Measurements from ENCODE around the gene MICAL2. TPM values are rescaled to one million over a fixed set of nuclear protein-coding genes. Genes with fewer than 3 reads are reported as not detected.
A peak's percentile ranks its signal among the peaks of the same experiment; 100 is the strongest.

The MICAL2 gene
- total and polyA plus RNA-seq, 3 donors from 2014 or later, result 224 to 461 (median 401) TPM

DNA sequence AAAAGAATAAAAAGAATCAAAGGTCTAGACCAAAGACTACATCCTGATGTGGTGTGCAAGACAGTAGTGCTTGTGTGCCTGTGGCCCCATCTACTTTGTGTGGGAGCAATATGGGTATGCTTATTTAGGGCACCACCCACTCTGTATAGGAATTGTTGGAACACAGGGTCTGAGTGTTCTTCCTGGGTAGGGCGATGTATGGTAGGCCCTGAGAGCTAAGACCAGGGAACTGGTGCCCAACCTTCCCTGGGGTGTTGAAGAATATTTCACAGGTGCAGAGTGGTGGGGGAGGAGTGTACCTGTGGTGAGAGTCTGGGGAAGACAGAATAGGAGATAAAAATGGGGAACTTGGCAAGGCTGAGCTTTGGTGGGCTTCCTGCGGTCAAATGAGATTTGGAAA is 41.9 kb downstream of the MICAL2 start:
- no peaks in the 10 kb centered on the region for H3K27me3 ChIP-seq
- H3K4me3 ChIP-seq, result no peak overlapping the region
- TF ChIP-seq, protein P1, sequence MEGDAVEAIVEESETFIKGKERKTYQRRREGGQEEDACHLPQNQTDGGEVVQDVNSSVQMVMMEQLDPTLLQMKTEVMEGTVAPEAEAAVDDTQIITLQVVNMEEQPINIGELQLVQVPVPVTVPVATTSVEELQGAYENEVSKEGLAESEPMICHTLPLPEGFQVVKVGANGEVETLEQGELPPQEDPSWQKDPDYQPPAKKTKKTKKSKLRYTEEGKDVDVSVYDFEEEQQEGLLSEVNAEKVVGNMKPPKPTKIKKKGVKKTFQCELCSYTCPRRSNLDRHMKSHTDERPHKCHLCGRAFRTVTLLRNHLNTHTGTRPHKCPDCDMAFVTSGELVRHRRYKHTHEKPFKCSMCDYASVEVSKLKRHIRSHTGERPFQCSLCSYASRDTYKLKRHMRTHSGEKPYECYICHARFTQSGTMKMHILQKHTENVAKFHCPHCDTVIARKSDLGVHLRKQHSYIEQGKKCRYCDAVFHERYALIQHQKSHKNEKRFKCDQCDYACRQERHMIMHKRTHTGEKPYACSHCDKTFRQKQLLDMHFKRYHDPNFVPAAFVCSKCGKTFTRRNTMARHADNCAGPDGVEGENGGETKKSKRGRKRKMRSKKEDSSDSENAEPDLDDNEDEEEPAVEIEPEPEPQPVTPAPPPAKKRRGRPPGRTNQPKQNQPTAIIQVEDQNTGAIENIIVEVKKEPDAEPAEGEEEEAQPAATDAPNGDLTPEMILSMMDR (IDR thresholded peaks at IDR 0.05), result no peak
- no peak for TF ChIP-seq POLR2A (IDR thresholded peaks at IDR 0.05)
- no peaks in the 10 kb centered on the region for H3K36me3 ChIP-seq (ENCODE audit: low read depth, missing control alignments)
- H3K27ac ChIP-seq, result no peak overlapping the region
- no peak for DNase-seq
- H3K4me1 ChIP-seq, result peaks cover 44% of the 10 kb centered on the region
- no peaks in the 10 kb centered on the region for H3K9me3 ChIP-seq
- intact Hi-C loops (cut with DNase I; ENCODE audit: low total_unique reads), result no loop called here
- WGBS, 2 donors, result 88 to 98% methylated on average over 2 of the region's 2 CpGs

DNA sequence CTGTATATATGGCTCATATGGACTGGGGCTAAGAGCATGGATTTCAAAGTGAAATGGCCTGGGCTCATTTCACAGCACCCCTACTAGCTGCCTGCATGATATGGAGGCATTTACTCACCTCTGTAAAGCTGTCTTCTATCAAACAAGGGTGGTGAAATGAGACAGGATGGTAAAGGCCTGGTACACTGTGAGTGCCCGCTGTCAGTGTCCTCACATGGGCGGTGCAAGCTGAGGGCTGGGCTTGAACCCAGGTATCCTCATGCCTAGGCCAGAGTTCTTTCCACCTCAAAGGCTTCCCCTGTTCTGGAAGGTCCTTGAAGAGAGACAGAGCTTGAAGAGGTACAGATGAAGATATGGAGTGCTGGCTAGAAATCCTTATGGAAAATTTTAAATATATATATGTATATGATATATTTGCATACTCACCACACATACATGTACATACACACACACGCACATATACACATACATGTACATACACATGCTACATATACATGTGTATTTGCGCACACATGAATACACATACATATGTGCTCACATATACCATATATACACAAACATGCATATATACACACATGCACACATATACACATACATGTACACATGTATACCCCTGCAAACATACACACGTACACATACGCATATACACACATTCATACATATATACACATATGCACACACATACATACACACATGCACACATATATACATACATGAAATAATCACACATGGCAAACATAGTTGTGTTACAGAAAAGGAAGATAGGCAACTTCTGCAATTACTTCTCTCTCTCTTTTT is 44.7 kb downstream of the MICAL2 start:
- WGBS, 2 donors, result 95 to 97% methylated on average over 6 of the region's 6 CpGs
- no peaks in the 10 kb centered on the region for H3K27me3 ChIP-seq
- H3K9me3 ChIP-seq, result no peaks in the 10 kb centered on the region
- H3K4me3 ChIP-seq, result no peak overlapping the region
- no peak for DNase-seq
- H3K4me1 ChIP-seq, result peaks cover 57% of the 10 kb centered on the region
- TF ChIP-seq, protein P1 (IDR thresholded peaks at IDR 0.05), result no peak
- TF ChIP-seq POLR2A (IDR thresholded peaks at IDR 0.05), result no peak
- peak overlapping the region; percentile 80 to 89 for H3K27ac ChIP-seq
- H3K36me3 ChIP-seq (ENCODE audit: low read depth, missing control alignments), result no peaks in the 10 kb centered on the region
- intact Hi-C loops (cut with DNase I; ENCODE audit: low total_unique reads), result no loop called here

DNA sequence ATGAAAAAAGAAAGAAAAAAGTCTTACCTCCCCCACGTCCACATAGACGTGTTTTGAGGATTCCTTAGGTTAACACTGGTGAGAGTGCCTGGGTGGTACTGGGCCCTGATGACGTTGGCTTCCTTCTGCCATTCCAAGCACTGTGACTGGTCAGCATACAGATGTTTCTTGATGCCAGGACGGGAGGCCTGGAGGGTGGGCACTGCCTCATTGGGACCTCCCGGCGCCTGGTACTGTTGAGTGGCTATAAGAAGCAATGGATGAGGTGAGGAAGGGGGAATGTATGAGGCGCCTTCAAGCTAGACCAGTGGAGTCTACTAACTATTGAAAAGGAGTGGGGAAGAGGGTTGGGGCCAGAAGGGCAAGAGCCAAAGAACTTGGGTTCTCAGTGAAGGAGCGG is 45.3 kb downstream of the MICAL2 start:
- Histone ChIP-seq H3K9me3 (no peaks in the 10 kb centered on the region), H3K27me3 (no peaks in the 10 kb centered on the region), H3K4me1 (peaks cover 57% of the 10 kb centered on the region), H3K36me3 (ENCODE audit: low read depth, missing control alignments) (no peaks in the 10 kb centered on the region), H3K4me3 (no peak overlapping the region), H3K27ac (peak overlapping the region; percentile 80 to 89)
- TF ChIP-seq, protein P1 (IDR thresholded peaks at IDR 0.05), result no peak
- no peak for TF ChIP-seq POLR2A (IDR thresholded peaks at IDR 0.05)
- 88 to 89% methylated on average over 8 of the region's 8 CpGs for WGBS, 2 donors
- DNase-seq, result no peak
- intact Hi-C loops (cut with DNase I; ENCODE audit: low total_unique reads), result no loop called here

DNA sequence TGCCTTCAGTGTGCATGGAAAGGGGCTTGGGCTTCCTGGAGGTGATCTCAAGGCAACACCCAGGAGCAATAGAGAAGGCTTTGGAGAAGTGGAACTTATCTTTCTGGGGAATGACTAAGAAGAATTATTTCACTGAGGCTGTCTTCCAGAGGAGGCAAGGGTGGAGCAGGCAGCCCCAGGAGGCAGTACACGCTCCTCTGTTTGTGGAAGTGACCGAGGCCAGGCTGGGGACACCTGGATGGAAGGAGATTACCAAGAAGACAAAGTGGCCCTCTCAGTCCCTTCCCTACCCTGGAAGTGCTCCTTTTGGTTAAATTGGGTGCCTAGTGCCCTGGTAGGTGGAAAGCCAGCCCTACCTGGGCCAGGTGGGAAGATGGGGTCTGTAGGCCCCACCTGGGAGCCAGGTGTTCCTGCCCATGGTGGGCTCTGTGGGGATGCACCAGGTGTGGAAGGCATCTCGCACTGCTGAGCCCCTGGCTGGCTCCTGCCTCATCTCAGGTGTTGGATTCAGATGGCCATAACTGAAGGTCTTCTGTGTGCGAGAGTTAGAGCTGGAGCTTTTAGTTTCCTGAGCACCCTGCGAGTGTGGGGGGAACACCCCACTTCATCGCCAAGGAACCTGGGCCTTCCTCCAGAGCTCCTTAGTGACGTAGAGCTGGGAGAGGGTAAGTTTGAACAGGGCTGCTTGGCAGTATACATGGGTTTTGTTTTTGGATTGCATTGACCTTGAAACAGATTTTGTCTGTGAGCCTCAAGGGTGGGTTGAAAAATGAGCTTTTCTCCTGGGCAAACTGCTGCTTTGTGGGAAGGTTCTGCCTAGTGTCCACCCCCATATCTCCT is 46.1 kb downstream of the MICAL2 start:
- no peak for TF ChIP-seq POLR2A (IDR thresholded peaks at IDR 0.05)
- TF ChIP-seq, protein P1 (IDR thresholded peaks at IDR 0.05), result no peak
- peak; percentile 51 for DNase-seq
- 45 to 70% methylated on average over 5 to 7 of the region's 7 CpGs for WGBS, 2 donors
- intact Hi-C loops (cut with DNase I; ENCODE audit: low total_unique reads), result no loop called here
- no peaks in the 10 kb centered on the region for H3K36me3 ChIP-seq (ENCODE audit: low read depth, missing control alignments)
- H3K4me1 ChIP-seq, result peaks cover 58% of the 10 kb centered on the region
- H3K9me3 ChIP-seq, result no peaks in the 10 kb centered on the region
- peak overlapping the region; percentile 80 to 89 for H3K27ac ChIP-seq
- no peak overlapping the region for H3K4me3 ChIP-seq
- H3K27me3 ChIP-seq, result no peaks in the 10 kb centered on the region
